HG03432 (cell line): ENCODE results near the gene GKN1.
"Not testable (repeated sequence)": the region's sequence is repeated elsewhere in the genome, so short reads cannot be mapped to it uniquely, and the experiment has no call there.

Source experiments
- ATAC-seq: cut with Tn5 transposase; IDR thresholded peaks from one replicate; pipeline ENCODE4 v1.9.1; 2021; ENCODE audit warnings: mild to moderate bottlenecking, moderate library complexity; ENCODE audit not compliant: unreplicated experiment

The GKN1 gene

GRCh38 chr2:68955432-68955831 lies 19.0 kb upstream of the GKN1 start:
- ATAC-seq, result not testable (repeated sequence)

GRCh38 chr2:68959001-68959400 lies 15.4 kb upstream of the GKN1 start:
- ATAC-seq, result no peak

GRCh38 chr2:68961380-68961779 lies 13.1 kb upstream of the GKN1 start:
- no peak for ATAC-seq

GRCh38 chr2:68964282-68964681 lies 10.2 kb upstream of the GKN1 start:
- no peak for ATAC-seq

- ATAC-seq, result no peak
Observed at GRCh38 chr2:68968221-68968620, 6.2 kb upstream of the GKN1 start.

- no peak for ATAC-seq
Observed at GRCh38 chr2:68969736-68970490, 4.5 kb upstream of the GKN1 start.

- no peak for ATAC-seq
Observed at GRCh38 chr2:68970566-68971265, 3.7 kb upstream of the GKN1 start.

- no peak for ATAC-seq
Observed at GRCh38 chr2:68971591-68972231, 2.7 kb upstream of the GKN1 start.

- ATAC-seq, result no peak
Observed at GRCh38 chr2:68974946-68975665, 670 bp downstream of the GKN1 start.

GRCh38 chr2:68975844-68976243 lies 1.4 kb downstream of the GKN1 start:
- no peak for ATAC-seq

- ATAC-seq, result no peak
Observed at GRCh38 chr2:68977453-68977852, 3.0 kb downstream of the GKN1 start.

- ATAC-seq, result no peak
Observed at GRCh38 chr2:68978098-68978497, 3.7 kb downstream of the GKN1 start.

GRCh38 chr2:68980956-68981355 lies 6.5 kb downstream of the GKN1 start:
- ATAC-seq, result no peak

- no peak for ATAC-seq
Observed at GRCh38 chr2:68987021-68987503, 12.6 kb downstream of the GKN1 start.

GRCh38 chr2:68989035-68989434 lies 14.6 kb downstream of the GKN1 start:
- ATAC-seq, result no peak

- ATAC-seq, result no peak
Observed at GRCh38 chr2:68992341-68992740, 17.9 kb downstream of the GKN1 start.

GRCh38 chr2:68992933-68993332 lies 18.5 kb downstream of the GKN1 start:
- no peak for ATAC-seq

GRCh38 chr2:68993660-68994059 lies 19.2 kb downstream of the GKN1 start:
- no peak for ATAC-seq

GRCh38 chr2:68994864-68995263 lies 20.4 kb downstream of the GKN1 start:
- ATAC-seq, result no peak

- ATAC-seq, result no peak
Observed at GRCh38 chr2:68995916-68996315, 21.5 kb downstream of the GKN1 start.

GRCh38 chr2:68997401-68997800 lies 23.0 kb downstream of the GKN1 start:
- no peak for ATAC-seq
